Measurements from ENCODE around the gene GIGYF2.

DNA sequence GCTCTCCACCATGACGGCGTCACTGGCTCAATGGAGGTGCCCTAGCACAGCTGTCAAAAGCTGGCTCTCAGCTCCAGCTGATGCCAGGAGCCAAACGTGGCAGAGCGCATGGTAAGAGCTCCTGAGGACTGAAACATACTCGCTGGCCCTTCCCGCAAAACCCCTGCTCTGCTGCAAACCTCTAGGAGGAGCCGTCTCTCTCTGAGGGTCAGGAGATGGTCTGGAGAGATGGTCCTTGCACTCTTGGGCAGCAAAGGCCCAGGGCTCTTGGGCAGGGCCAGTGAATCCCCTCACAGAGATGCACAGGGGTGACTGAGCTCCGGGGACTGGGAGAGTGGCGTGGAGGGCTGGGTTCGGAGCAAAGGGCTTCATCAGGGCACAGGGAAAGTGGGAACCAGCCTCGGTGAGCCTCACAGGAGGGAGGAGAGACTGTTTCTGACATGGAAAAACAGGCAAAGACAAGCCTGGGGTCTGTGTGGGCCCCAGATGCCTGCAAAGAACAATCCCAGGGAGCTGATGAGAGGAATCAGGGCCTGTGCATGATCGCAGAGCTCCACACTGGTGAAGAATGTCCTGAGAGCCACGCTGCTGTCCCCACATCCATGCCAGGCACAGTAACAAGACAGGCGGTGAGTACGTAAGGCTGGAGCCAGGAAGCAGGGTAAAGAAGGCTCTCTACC lies 190.2 kb downstream of the GIGYF2 start:
- TF ChIP-seq ZNF274 (IDR thresholded peaks at IDR 0.05; ENCODE audit: low read depth, low read length) (no peak), YY1 (IDR thresholded peaks at IDR 0.05; ENCODE audit: insufficient read depth, insufficient read length) (no peak)
